Fibroblast of lung (primary cell): ENCODE measurements around the gene BTNL2.

ENCODE experiments used
- CTCF ChIP-seq, 2 donors: IDR thresholded peaks in 1 of 2; conservative IDR thresholded peaks in 1 of 2; 1 replicate in 1 of 2; 2 replicates in 1 of 2; pipeline ENCODE4 v1.5.1; 2011 to 2012; ENCODE audit warnings: low read length in 2 of 2, control low read depth in 1 of 2, inconsistent platforms in 1 of 2, low read depth in 1 of 2, mild to moderate bottlenecking in 1 of 2
- EZH2 ChIP-seq: IDR thresholded peaks from 2 replicates; pipeline ENCODE4 v1.5.1; 2012; ENCODE audit warnings: low read length, control low read depth, mild to moderate bottlenecking; ENCODE audit errors: missing control alignments

GRCh38 chr6:32442977-32443552 lies 36.1 kb upstream of the BTNL2 start:
- TF ChIP-seq CTCF (conservative IDR thresholded peaks at IDR 0.05 in 1 of 2, IDR thresholded peaks at IDR 0.05 in 1 of 2; ENCODE audit: low read depth in 1 of 2, low read length in 2 of 2) (no peak), EZH2 (no peak)
